GM08714 (cell line): ENCODE results near the gene ALDOA.
"Not testable (repeated sequence)": the region's sequence is repeated elsewhere in the genome, so short reads cannot be mapped to it uniquely, and the experiment has no call there.

Experiments used
- H3K4me3 ChIP-seq: fragments of 200-500 bp; sonication (Bioruptor generic); 2 replicates; pipeline ENCODE4 v1.5.1; 2014; ENCODE audit warnings: mild to moderate bottlenecking, low read length, inconsistent platforms
- ZNF274 ChIP-seq: IDR thresholded peaks from 2 replicates; pipeline ENCODE4 v1.6.1; 2012; ENCODE audit warnings: mild to moderate bottlenecking, low read depth, low read length

Gene ALDOA

GRCh38 chr16:30096862-30097563 lies 31.5 kb downstream of the ALDOA start:
- no peak for TF ChIP-seq ZNF274
- H3K4me3 ChIP-seq: no peak overlapping the region; the same call in 1 of the 2 replicates

GRCh38 chr16:30104090-30104489 lies 38.5 kb downstream of the ALDOA start:
- no peak for TF ChIP-seq ZNF274
- no peak overlapping the region for H3K4me3 ChIP-seq

GRCh38 chr16:30104492-30104891 lies 38.9 kb downstream of the ALDOA start:
- no peak overlapping the region for H3K4me3 ChIP-seq
- no peak for TF ChIP-seq ZNF274

GRCh38 chr16:30108059-30108850 lies 42.7 kb downstream of the ALDOA start:
- no peak for TF ChIP-seq ZNF274
- no peak overlapping the region for H3K4me3 ChIP-seq

GRCh38 chr16:30110661-30111060 lies 45.1 kb downstream of the ALDOA start:
- no peak overlapping the region for H3K4me3 ChIP-seq
- no peak for TF ChIP-seq ZNF274

- H3K4me3 ChIP-seq: no peak overlapping the region
- no peak for TF ChIP-seq ZNF274
Observed at GRCh38 chr16:30112197-30113030, 46.9 kb downstream of the ALDOA start.

- no peak for TF ChIP-seq ZNF274
- no peak within 1 kb of the TSS for H3K4me3 ChIP-seq
Observed at GRCh38 chr16:30113031-30113710, 47.6 kb downstream of the ALDOA start, which contains the start of gene GDPD3. Gene GDPD3 (minus strand): TSS chr16:30113537. CDS start chr16:30113478, 59 bp downstream.

GRCh38 chr16:30113711-30114333 lies 48.3 kb downstream of the ALDOA start:
- H3K4me3 ChIP-seq: no peak overlapping the region
- no peak for TF ChIP-seq ZNF274

GRCh38 chr16:30114411-30114810 lies 48.9 kb downstream of the ALDOA start:
- no peak for TF ChIP-seq ZNF274
- H3K4me3 ChIP-seq: no peak overlapping the region

- not testable (repeated sequence) for H3K4me3 ChIP-seq
Observed at GRCh38 chr16:30114833-30115232, 49.3 kb downstream of the ALDOA start.

- TF ChIP-seq ZNF274: no peak
- H3K4me3 ChIP-seq: no peak overlapping the region
Observed at GRCh38 chr16:30115238-30115637, 49.7 kb downstream of the ALDOA start.

- H3K4me3 ChIP-seq: no peak overlapping the region
- no peak for TF ChIP-seq ZNF274
Observed at GRCh38 chr16:30116291-30117207, 51.0 kb downstream of the ALDOA start.
